Measurements from ENCODE around the gene SERPINA9.
"Not testable (repeated sequence)": the region's sequence is repeated elsewhere in the genome, so short reads cannot be mapped to it uniquely, and the experiment has no call there.

The SERPINA9 gene

DNA sequence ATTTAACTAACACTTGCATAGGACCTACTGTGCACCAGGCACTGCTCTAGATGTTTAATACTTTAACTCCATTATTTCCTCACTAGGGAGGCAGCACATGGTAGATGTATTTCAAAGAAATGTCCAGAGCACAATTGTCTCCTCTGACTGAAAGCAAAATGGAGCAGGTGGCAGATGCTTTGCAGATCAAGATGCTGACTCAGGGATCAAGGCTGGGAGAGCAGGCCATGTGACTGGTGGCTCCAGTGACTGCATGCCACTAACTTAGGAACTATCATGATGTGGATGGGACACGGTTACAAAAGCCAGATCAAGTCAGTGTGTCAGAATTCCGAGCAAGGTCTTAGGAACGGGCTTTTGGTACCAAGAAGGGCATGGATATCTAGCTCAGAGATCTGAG, 51.6 kb downstream of the SERPINA9 start (continued):
- TF ChIP-seq, protein P1, sequence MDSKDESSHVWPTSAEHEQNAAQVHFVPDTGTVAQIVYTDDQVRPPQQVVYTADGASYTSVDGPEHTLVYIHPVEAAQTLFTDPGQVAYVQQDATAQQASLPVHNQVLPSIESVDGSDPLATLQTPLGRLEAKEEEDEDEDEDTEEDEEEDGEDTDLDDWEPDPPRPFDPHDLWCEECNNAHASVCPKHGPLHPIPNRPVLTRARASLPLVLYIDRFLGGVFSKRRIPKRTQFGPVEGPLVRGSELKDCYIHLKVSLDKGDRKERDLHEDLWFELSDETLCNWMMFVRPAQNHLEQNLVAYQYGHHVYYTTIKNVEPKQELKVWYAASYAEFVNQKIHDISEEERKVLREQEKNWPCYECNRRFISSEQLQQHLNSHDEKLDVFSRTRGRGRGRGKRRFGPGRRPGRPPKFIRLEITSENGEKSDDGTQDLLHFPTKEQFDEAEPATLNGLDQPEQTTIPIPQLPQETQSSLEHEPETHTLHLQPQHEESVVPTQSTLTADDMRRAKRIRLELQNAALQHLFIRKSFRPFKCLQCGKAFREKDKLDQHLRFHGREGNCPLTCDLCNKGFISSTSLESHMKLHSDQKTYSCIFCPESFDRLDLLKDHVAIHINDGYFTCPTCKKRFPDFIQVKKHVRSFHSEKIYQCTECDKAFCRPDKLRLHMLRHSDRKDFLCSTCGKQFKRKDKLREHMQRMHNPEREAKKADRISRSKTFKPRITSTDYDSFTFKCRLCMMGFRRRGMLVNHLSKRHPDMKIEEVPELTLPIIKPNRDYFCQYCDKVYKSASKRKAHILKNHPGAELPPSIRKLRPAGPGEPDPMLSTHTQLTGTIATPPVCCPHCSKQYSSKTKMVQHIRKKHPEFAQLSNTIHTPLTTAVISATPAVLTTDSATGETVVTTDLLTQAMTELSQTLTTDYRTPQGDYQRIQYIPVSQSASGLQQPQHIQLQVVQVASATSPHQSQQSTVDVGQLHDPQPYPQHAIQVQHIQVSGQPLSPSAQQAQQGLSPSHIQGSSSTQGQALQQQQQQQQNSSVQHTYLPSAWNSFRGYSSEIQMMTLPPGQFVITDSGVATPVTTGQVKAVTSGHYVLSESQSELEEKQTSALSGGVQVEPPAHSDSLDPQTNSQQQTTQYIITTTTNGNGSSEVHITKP (tag by site-specific recombination; IDR thresholded peaks at IDR 0.05): no peak
- TF ChIP-seq HOXC10 (CRISPR knock-in tag; IDR thresholded peaks at IDR 0.05): no peak
- TF ChIP-seq ZNF544 (tag by site-specific recombination; IDR thresholded peaks at IDR 0.05): no peak
- no peak for TF ChIP-seq ZFP41 (tag by site-specific recombination; IDR thresholded peaks at IDR 0.05; ENCODE audit: borderline replicate concordance)
- no peak for TF ChIP-seq ZBTB21 (tag by site-specific recombination; IDR thresholded peaks at IDR 0.05)
- no peak for TF ChIP-seq ZNF2 (tag by site-specific recombination; IDR thresholded peaks at IDR 0.05)
- TF ChIP-seq ZNF169 (tag by site-specific recombination; IDR thresholded peaks at IDR 0.05): no peak
- no peak for TF ChIP-seq ZXDB (tag by site-specific recombination; IDR thresholded peaks at IDR 0.05)
- TF ChIP-seq HOXA7 (CRISPR knock-in tag; IDR thresholded peaks at IDR 0.05; ENCODE audit: borderline replicate concordance): no peak
- TF ChIP-seq PRDM1 (tag by site-specific recombination; IDR thresholded peaks at IDR 0.05): no peak
- TF ChIP-seq ZNF626 (tag by site-specific recombination; IDR thresholded peaks at IDR 0.05): no peak

DNA sequence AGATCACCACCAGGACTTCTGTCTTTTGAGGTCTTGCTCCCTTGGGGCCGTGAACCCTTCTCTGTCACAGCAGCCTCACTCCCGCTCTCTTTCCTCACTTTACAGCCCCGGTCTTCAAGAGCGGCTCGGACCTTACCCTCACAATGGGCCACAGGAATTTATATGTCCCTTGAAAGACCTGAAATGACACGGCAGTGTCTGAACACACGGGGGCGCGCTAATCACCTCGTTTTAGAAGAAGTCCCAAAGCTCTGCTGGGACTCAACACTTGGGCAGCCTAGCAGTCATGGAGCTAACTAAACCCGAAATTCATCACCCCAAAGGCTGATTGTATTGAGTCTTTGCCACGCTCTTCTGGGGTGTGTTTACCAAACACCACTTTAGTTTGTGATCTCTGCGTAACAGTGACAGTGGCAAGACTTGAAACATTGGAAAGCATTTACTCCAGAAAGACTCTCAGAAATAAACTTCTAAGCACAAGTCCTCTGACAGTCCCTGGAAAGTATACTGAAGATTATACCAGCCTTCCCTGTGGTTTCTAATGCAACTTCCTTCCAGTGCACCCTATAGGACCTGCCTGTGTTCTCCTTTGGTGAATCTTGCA, 52.4 kb downstream of the SERPINA9 start:
- Histone ChIP-seq H3K9me3 (ENCODE audit: control insufficient read depth, insufficient read depth, low read depth, low read length) (no peaks in the 10 kb centered on the region), H3K27ac (ENCODE audit: extremely low read depth, low read depth, low read length) (no peak overlapping the region), H3K36me3 (ENCODE audit: control insufficient read depth in 2 of 2, insufficient read depth in 1 of 2, low read length in 2 of 2) (no peaks in the 10 kb centered on the region), H3K4me3 (ENCODE audit: low read depth, low read length) (no peak overlapping the region), H3K4me1 (ENCODE audit: control insufficient read depth, insufficient read depth, low read length) (no peaks in the 10 kb centered on the region)
- POLR2A ChIA-PET: no interaction called here
- CTCF ChIA-PET: interaction anchor here (0.5 to 4.2 kb wide), 15 partner anchors 10 to 719 kb away, joined by 3 to 29 read pairs (median 4); no protein-coding TSS in a partner anchor
- TF ChIP-seq ZNF654 (tag by site-specific recombination; IDR thresholded peaks at IDR 0.05; ENCODE audit: low read depth) (peak; percentile 55), ZNF549 (tag by site-specific recombination; IDR thresholded peaks at IDR 0.05) (peak; percentile 71), ZNF274 (IDR thresholded peaks at IDR 0.05; ENCODE audit: low read length) (no peak), ZNF274 (tag by site-specific recombination; IDR thresholded peaks at IDR 0.05; ENCODE audit: borderline replicate concordance) (no peak), RBAK (tag by site-specific recombination; IDR thresholded peaks at IDR 0.05) (no peak)
- TF ChIP-seq, protein P2, sequence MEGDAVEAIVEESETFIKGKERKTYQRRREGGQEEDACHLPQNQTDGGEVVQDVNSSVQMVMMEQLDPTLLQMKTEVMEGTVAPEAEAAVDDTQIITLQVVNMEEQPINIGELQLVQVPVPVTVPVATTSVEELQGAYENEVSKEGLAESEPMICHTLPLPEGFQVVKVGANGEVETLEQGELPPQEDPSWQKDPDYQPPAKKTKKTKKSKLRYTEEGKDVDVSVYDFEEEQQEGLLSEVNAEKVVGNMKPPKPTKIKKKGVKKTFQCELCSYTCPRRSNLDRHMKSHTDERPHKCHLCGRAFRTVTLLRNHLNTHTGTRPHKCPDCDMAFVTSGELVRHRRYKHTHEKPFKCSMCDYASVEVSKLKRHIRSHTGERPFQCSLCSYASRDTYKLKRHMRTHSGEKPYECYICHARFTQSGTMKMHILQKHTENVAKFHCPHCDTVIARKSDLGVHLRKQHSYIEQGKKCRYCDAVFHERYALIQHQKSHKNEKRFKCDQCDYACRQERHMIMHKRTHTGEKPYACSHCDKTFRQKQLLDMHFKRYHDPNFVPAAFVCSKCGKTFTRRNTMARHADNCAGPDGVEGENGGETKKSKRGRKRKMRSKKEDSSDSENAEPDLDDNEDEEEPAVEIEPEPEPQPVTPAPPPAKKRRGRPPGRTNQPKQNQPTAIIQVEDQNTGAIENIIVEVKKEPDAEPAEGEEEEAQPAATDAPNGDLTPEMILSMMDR (tag by site-specific recombination; IDR thresholded peaks at IDR 0.05): peak; percentile 49; the same call in 1 of the 2 replicates

DNA sequence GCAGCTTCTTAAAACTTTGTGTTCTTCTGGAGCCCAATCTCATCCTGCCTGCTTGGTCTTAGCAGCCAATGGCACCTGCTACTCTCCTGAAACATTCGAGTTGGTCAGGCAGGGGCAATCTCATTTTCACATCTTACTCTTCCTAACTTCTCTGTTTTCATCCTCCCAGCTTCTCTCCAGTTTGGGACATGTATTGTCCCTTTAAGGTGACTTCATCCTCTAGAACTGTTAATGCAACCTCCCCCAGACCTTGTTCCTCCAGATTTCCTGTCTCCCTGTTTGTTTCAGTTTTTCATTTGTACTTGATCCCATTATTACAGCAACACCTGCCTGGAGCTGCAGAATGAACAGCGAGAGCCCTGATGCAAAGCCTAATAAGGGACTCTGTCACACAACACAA, 54.7 kb downstream of the SERPINA9 start:
- Histone ChIP-seq H3K4me1 (ENCODE audit: control insufficient read depth, insufficient read depth, low read length) (no peaks in the 10 kb centered on the region), H3K27ac (ENCODE audit: extremely low read depth, low read depth, low read length) (no peak overlapping the region), H3K9me3 (ENCODE audit: control insufficient read depth, insufficient read depth, low read depth, low read length) (no peaks in the 10 kb centered on the region), H3K36me3 (ENCODE audit: control insufficient read depth in 2 of 2, insufficient read depth in 1 of 2, low read length in 2 of 2) (no peaks in the 10 kb centered on the region), H3K4me3 (ENCODE audit: low read depth, low read length) (no peak overlapping the region)
- POLR2A ChIA-PET: no interaction called here
- CTCF ChIA-PET: interaction anchor here (0.9 to 4.2 kb wide), 4 partner anchors 12 to 127 kb away, joined by 4 to 29 read pairs (median 12); no protein-coding TSS in a partner anchor
- no peak for TF ChIP-seq ZNF791 (tag by site-specific recombination; IDR thresholded peaks at IDR 0.05)
- TF ChIP-seq, protein P3, sequence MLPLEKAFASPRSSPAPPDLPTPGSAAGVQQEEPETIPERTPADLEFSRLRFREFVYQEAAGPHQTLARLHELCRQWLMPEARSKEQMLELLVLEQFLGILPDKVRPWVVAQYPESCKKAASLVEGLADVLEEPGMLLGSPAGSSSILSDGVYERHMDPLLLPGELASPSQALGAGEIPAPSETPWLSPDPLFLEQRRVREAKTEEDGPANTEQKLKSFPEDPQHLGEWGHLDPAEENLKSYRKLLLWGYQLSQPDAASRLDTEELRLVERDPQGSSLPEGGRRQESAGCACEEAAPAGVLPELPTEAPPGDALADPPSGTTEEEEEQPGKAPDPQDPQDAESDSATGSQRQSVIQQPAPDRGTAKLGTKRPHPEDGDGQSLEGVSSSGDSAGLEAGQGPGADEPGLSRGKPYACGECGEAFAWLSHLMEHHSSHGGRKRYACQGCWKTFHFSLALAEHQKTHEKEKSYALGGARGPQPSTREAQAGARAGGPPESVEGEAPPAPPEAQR (tag by site-specific recombination; IDR thresholded peaks at IDR 0.05): no peak

DNA sequence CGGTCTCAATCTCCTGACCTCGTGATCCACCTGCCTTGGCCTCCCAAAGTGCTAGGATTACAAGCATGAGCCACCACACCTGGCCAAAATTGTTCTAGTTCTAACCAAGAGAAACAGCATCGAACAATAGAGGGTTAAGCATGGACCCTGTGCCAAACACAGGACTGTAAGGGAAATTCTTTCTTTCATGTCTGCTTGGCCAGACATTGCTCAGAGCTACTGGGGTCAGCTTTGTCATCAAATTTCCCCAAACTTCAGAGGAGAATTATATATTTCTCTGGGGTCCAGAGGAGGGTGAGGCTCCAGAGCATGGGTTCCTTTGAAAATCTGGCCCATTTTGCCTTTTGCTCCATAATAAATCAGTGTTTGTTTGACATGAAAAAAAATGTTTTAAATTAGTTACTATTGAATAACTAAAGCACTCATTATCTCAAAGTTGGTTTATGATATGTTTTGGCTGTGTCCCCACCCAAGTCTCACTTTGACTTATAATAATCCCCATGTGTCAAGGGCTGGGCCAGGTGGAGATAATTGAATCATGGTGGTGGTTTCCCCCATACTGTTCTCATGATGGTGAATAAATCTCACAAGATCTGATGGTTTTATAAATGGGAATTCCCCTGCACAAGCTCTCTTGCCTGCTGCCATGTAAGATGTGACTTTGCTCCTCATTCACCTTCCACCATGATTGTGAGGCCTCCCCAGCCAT, 58.3 kb downstream of the SERPINA9 start:
- CTCF ChIA-PET; H3K4me3 ChIP-seq (ENCODE audit: low read depth, low read length); POLR2A ChIA-PET: not testable (repeated sequence)

More for the DNA sequence above, 58.3 kb downstream of the SERPINA9 start:
- H3K36me3 ChIP-seq (ENCODE audit: control insufficient read depth in 2 of 2, insufficient read depth in 1 of 2, low read length in 2 of 2); H3K27ac ChIP-seq (ENCODE audit: extremely low read depth, low read depth, low read length); H3K4me1 ChIP-seq (ENCODE audit: control insufficient read depth, insufficient read depth, low read length); H3K9me3 ChIP-seq (ENCODE audit: control insufficient read depth, insufficient read depth, low read depth, low read length): not testable (repeated sequence)
